Sigmoid colon (tissue), 4 donors: Measurements from ENCODE around the gene PCDHA5.
"Not testable (repeated sequence)": the region's sequence is repeated elsewhere in the genome, so short reads cannot be mapped to it uniquely, and the experiment has no call there.

Source experiments
- CTCF ChIP-seq, 4 experiments: fragments of 450-650 bp in 3 of 4; fragments of 200-600 bp in 1 of 4; IDR thresholded peaks; one replicate each; pipeline ENCODE4 v1.5.1; 2016 to 2019; ENCODE audit warnings: antibody characterized with exemption in 4 of 4, mild to moderate bottlenecking in 3 of 4, moderate library complexity in 2 of 4
- POLR2AphosphoS5 ChIP-seq, 4 donors: sonication (generic); formaldehyde crosslinking; IDR thresholded peaks; one replicate each; pipeline ENCODE4 v1.6.1; 2017; ENCODE audit warnings: antibody characterized with exemption in 4 of 4

GRCh38 chr5:140787422-140787821 is 34.0 kb upstream of the PCDHA5 start:
- not testable (repeated sequence) for TF ChIP-seq POLR2AphosphoS5, CTCF (IDR thresholded peaks at IDR 0.05)
